Mesothelial cell of epicardium (in vitro differentiated cells): ENCODE measurements around the gene CTU1. TPM values are rescaled to one million over a fixed set of nuclear protein-coding genes. Genes with fewer than 3 reads are reported as not detected.

ENCODE experiments used
- DNase-seq, 2 experiments: peaks; one replicate each; pipeline ENCODE4 v3.0.0; 2021; ENCODE audit warnings: low spot score in 2 of 2; ENCODE audit not compliant: unreplicated experiment in 2 of 2
- H3K27ac Mint-ChIP-seq: 2 replicates; pipeline ENCODE4 v1.8.0; 2021; ENCODE audit warnings: mixed read lengths
- H3K27me3 Mint-ChIP-seq: 2 replicates; pipeline ENCODE4 v1.8.0; 2021; ENCODE audit warnings: low read depth, mixed read lengths
- H3K36me3 Mint-ChIP-seq: 2 replicates; pipeline ENCODE4 v1.8.0; 2021; ENCODE audit warnings: mixed read lengths
- H3K4me1 Mint-ChIP-seq: 2 replicates; pipeline ENCODE4 v1.8.0; 2021; ENCODE audit warnings: mixed read lengths
- H3K4me3 Mint-ChIP-seq: 2 replicates; pipeline ENCODE4 v1.8.0; 2021; ENCODE audit warnings: mild to moderate bottlenecking, moderate library complexity, mixed read lengths
- H3K9me3 Mint-ChIP-seq: 2 replicates; pipeline ENCODE4 v1.8.0; 2021; ENCODE audit warnings: mixed read lengths
- total RNA-seq: library from RNA; stranded (reverse); gene quantifications from 3 replicates; pipeline ENCODE4 v1.2.1, GENCODE V29; 2021
- TF ChIP-seq, protein P1 (sequence below): fragments of 200-600 bp; sonication (generic); IDR thresholded peaks from one replicate; pipeline ENCODE4 v1.5.0; 2021; ENCODE audit warnings: antibody characterized with exemption; ENCODE audit not compliant: unreplicated experiment

Gene CTU1
- total RNA-seq, 1 donor from 2014 or later: 7.7 TPM

DNA sequence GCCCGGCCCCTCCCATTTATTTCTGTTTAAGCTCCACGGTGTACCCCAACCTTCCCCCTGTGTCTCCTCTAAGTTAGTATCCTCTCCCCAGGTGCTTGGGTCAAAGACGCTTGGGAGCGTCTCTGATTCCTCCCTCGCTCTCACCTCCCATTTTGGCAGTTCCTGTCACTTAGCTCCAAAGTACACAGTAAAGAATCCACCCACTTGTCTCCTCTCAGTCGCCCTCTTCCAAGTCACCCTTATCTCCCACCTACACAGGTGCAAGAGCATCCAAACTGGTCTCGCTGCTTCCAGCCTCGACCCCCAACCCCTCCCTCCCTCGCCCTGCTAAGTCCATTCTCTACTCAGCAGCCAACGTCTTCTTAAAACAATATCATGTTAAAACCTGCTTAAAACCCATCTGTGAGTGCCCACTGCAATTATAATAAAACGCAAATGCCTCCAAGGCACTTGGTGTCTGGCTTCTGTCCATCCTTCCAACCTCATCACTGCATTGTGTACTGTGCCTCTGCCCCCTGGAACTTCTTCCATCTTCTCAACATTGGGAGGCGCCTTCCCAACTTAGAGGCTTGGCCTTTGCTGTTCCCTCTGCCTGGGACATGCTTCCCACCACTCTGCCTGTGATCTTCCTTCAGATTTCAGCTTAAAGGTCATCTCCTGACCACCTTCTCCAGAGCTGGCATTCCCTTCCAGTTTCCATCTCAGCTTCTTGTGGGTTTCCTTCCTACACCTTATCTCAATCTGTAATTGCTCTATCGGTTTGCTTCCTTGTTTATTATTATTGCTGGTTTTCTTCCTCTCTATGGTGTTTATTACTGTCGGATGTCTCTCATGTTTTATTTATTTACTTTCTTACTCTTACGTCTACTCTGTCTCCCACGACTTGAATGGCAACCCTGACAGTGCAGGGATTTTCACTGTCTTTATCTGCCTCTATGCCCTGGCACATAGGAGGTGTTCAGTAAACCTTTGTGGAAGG is 16.0 kb downstream of the CTU1 start:
- H3K36me3 Mint-ChIP-seq: no peaks in the 10 kb centered on the region
- H3K9me3 Mint-ChIP-seq: no peaks in the 10 kb centered on the region
- no peak overlapping the region for H3K4me3 Mint-ChIP-seq
- peaks cover 5% of the 10 kb centered on the region for H3K27me3 Mint-ChIP-seq
- H3K4me1 Mint-ChIP-seq: peaks cover 25% of the 10 kb centered on the region
- H3K27ac Mint-ChIP-seq: no peak overlapping the region
- DNase-seq: no peak
- TF ChIP-seq, protein P1, sequence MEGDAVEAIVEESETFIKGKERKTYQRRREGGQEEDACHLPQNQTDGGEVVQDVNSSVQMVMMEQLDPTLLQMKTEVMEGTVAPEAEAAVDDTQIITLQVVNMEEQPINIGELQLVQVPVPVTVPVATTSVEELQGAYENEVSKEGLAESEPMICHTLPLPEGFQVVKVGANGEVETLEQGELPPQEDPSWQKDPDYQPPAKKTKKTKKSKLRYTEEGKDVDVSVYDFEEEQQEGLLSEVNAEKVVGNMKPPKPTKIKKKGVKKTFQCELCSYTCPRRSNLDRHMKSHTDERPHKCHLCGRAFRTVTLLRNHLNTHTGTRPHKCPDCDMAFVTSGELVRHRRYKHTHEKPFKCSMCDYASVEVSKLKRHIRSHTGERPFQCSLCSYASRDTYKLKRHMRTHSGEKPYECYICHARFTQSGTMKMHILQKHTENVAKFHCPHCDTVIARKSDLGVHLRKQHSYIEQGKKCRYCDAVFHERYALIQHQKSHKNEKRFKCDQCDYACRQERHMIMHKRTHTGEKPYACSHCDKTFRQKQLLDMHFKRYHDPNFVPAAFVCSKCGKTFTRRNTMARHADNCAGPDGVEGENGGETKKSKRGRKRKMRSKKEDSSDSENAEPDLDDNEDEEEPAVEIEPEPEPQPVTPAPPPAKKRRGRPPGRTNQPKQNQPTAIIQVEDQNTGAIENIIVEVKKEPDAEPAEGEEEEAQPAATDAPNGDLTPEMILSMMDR: no peak

DNA sequence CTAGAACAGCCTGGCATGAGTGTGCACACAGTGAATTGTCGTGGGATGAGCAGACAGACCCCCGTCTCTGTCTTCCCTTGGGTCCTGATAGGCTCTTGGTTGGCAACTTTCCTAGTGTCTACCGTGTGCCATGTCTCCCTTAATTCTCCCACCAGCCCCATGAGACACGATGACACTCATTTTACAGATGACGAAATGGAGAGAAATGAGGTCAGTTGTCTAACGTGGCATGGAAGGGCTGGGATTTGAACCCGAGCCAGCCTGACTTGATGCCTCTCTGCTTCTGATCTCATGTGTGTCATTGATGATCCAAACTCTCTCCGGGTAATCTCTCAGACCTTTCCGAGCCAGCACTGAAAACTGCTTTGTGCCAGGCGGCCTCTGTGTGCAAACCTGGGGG is 17.1 kb downstream of the CTU1 start:
- no peak for DNase-seq
- Mint-ChIP-seq H3K36me3 (no peaks in the 10 kb centered on the region), H3K4me3 (no peak overlapping the region), H3K27ac (no peak overlapping the region), H3K27me3 (peaks cover 9% of the 10 kb centered on the region), H3K4me1 (peaks cover 25% of the 10 kb centered on the region), H3K9me3 (no peaks in the 10 kb centered on the region)
- TF ChIP-seq, protein P1: no peak

DNA sequence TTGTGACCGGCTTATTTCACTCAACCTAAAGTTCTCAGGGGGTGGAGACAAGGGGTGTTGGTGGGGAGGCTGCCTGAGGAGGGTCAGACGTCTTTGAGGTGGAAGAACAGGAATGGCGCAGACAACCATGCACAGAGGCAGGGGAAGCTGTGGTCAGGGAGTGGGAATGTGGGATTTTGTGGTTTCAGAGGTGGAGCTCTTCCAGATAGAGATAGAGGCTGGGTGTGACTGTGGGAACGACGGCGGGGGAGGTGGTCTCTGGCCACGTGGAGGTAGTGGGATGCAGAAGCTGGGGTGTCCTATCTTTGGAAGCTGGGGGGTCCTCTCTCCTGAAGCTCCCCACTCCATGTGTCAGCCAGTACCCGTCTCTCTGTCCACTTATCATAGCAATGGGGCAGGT is 17.7 kb downstream of the CTU1 start:
- no peaks in the 10 kb centered on the region for H3K36me3 Mint-ChIP-seq
- no peak overlapping the region for H3K4me3 Mint-ChIP-seq
- H3K27ac Mint-ChIP-seq: no peak overlapping the region
- peaks cover 9% of the 10 kb centered on the region for H3K27me3 Mint-ChIP-seq
- TF ChIP-seq, protein P1: no peak
- H3K4me1 Mint-ChIP-seq: peaks cover 25% of the 10 kb centered on the region
- DNase-seq: no peak
- H3K9me3 Mint-ChIP-seq: no peaks in the 10 kb centered on the region

DNA sequence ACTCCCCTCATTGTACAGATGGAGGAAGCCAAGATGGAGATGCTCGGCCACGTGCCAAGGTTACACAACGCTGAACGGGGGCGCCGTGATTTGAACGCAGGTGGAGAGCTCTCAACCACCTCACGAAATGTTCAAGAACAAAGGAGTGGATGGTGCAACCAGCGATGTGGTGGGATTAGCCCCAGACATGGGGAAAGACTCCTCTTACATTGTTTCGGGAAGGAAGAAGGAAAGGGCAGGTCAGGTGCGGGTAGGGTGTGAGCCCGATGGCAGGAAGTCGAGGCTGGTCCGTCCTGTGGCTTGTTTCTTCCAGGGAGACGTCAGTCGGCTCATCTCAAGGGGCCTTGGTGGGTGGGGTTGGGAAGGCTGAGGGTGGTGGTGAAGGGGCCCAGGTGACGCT is 18.4 kb downstream of the CTU1 start:
- no peak overlapping the region for H3K4me3 Mint-ChIP-seq
- H3K36me3 Mint-ChIP-seq: no peaks in the 10 kb centered on the region
- H3K27me3 Mint-ChIP-seq: peaks cover 9% of the 10 kb centered on the region
- H3K27ac Mint-ChIP-seq: no peak overlapping the region
- TF ChIP-seq, protein P1: no peak
- peaks cover 25% of the 10 kb centered on the region for H3K4me1 Mint-ChIP-seq
- DNase-seq: no peak
- H3K9me3 Mint-ChIP-seq: no peaks in the 10 kb centered on the region

DNA sequence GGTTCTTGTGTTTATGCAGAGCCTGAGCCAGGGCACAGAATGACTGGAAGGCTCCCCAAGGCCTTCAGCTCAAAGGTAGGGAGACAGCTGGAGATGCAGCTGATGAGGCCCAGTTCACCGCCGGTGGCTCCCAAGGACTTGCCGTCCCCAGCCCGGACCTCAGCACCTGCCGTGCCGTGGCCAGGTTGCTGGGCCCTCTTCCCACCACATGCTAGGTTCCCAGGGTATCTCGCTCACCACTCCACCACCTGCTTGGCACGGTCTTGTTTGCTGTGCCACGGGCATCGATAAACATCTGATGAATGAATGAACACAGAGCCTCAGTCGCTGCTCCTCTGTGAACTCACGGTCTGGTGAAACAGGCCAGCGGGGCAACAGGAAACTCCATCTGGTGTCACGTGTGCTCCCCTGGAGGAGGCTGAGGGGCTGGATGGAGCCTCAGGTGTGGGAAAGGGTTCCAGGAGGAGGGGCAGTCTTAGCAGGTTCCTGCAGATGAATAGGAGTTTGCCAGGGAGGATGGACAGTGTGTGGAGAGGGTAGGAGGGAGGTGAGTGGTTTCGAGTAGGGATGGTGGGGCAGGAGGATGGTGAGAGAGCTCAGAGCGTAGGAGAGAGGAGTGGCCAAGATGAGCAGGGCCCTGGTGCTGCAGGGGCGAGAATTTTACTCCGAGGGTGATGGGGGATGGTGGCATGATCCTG is 21.9 kb downstream of the CTU1 start:
- Mint-ChIP-seq H3K27me3 (peaks cover 38% of the 10 kb centered on the region), H3K4me1 (no peaks in the 10 kb centered on the region), H3K36me3 (no peaks in the 10 kb centered on the region), H3K27ac (no peak overlapping the region), H3K4me3 (no peak overlapping the region), H3K9me3 (no peaks in the 10 kb centered on the region)
- no peak for DNase-seq
- TF ChIP-seq, protein P1: no peak
